CD8-positive, alpha-beta memory T cell (primary cell): ENCODE data around the gene ST3GAL2. TPM values are rescaled to one million over a fixed set of nuclear protein-coding genes. Genes with fewer than 3 reads are reported as not detected.
A peak's percentile ranks its signal among the peaks of the same experiment; 100 is the strongest.

Source experiments
- CTCF ChIA-PET: fragments of 350-600 bp; sonication (Branson Sonifier 250); formaldehyde crosslinking; loops from one replicate; lab custom pipeline; 2021; ENCODE audit warnings: antibody characterized with exemption; lab: Charles Lee
- POLR2A ChIA-PET: fragments of 350-600 bp; sonication (Branson Sonifier 250); formaldehyde crosslinking; loops from one replicate; lab custom pipeline; 2021; ENCODE audit warnings: antibody characterized with exemption; lab: Charles Lee
- DNase-seq, 5 donors: peaks; one replicate each; pipeline versions ENCODE4 v3.0.0 to v3.0.0-alpha.2; 2020 to 2022; ENCODE audit warnings: mixed read lengths in 1 of 5
- H3K27ac ChIP-seq: one replicate; pipeline ENCODE4 v1.7.0; 2013; ENCODE audit warnings: low read depth, mild to moderate bottlenecking, low read length, moderate library complexity
- H3K27me3 ChIP-seq: 2 replicates; pipeline ENCODE4 v1.7.0; 2013; ENCODE audit warnings: low read length, mild to moderate bottlenecking; ENCODE audit not compliant: insufficient read depth, poor library complexity, severe bottlenecking
- H3K36me3 ChIP-seq: 2 replicates; pipeline ENCODE4 v1.7.0; 2013; ENCODE audit warnings: mild to moderate bottlenecking, low read length, moderate library complexity; ENCODE audit not compliant: insufficient read depth
- H3K4me1 ChIP-seq: 2 replicates; pipeline ENCODE4 v1.7.0; 2013; ENCODE audit warnings: mild to moderate bottlenecking, low read length, moderate library complexity; ENCODE audit not compliant: insufficient read depth
- H3K4me3 ChIP-seq: 2 replicates; pipeline ENCODE4 v1.7.0; 2013; ENCODE audit warnings: mild to moderate bottlenecking, low read length
- H3K9me3 ChIP-seq: 2 replicates; pipeline ENCODE4 v1.7.0; 2013; ENCODE audit warnings: mild to moderate bottlenecking, low read length
- H3K27ac Mint-ChIP-seq, 8 donors: one replicate each; pipeline ENCODE4 v1.8.0; 2020 to 2021; ENCODE audit warnings: mixed read lengths in 8 of 8, mild to moderate bottlenecking in 6 of 8, inconsistent platforms in 3 of 8, moderate library complexity in 3 of 8
- H3K27me3 Mint-ChIP-seq, 2 donors: one replicate each; pipeline ENCODE4 v1.8.0; 2020 to 2021; ENCODE audit warnings: mixed read lengths in 2 of 2, mild to moderate bottlenecking in 1 of 2, moderate library complexity in 1 of 2
- H3K36me3 Mint-ChIP-seq, 3 donors: one replicate each; pipeline ENCODE4 v1.8.0; 2020 to 2021; ENCODE audit warnings: mixed read lengths in 3 of 3, inconsistent platforms in 1 of 3, mild to moderate bottlenecking in 1 of 3
- H3K4me1 Mint-ChIP-seq, 3 donors: one replicate each; pipeline ENCODE4 v1.8.0; 2020 to 2021; ENCODE audit warnings: mixed read lengths in 3 of 3, inconsistent platforms in 1 of 3, mild to moderate bottlenecking in 1 of 3
- H3K4me3 Mint-ChIP-seq, 7 donors: one replicate each; pipeline ENCODE4 v1.8.0; 2020 to 2021; ENCODE audit warnings: mixed read lengths in 7 of 7, mild to moderate bottlenecking in 6 of 7, moderate library complexity in 4 of 7, inconsistent platforms in 2 of 7
- H3K9me3 Mint-ChIP-seq, 5 donors: one replicate each; pipeline ENCODE4 v1.8.0; 2020 to 2022; ENCODE audit warnings: mixed read lengths in 5 of 5, mild to moderate bottlenecking in 3 of 5, moderate library complexity in 2 of 5, inconsistent platforms in 1 of 5
- polyA plus RNA-seq: library from polyadenylated mRNA; unstranded; fragments of 300-500 nt; fragmentation: Illumina TruSeq; gene quantifications from one replicate; pipeline ENCODE4 v1.2.3, GENCODE V29; 2021
- total RNA-seq, 2 experiments: library from RNA; stranded (reverse); gene quantifications; one replicate each; pipeline ENCODE4 v1.2.3, GENCODE V29; 2021

The ST3GAL2 gene
- total and polyA plus RNA-seq, 3 experiments from 2014 or later, result 20.1 to 24.8 (median 24.2) TPM

DNA sequence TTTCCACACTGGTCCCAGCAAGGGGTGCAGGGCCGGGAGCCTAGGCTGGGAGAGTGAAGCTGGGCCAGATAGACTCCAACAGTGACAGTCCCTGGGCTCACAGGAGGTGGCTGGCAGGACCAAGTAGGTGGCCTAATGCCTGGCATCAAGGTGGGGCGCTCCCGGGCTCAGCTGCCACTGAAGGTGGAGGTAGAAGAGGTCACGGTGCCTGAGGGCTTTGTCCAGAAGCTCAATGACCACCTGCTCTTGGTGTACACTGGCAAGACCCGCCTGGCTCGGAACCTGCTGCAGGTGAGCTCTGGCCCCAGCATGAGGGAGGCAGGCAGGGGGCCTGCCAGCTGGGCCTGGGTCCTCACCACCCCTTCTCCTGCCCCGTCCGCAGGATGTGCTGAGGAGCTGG lies 39.3 kb upstream of the ST3GAL2 start:
- no peaks in the 10 kb centered on the region for H3K9me3 ChIP-seq
- peak overlapping the region in 1 of 7 donors; percentile 23 for H3K4me3 Mint-ChIP-seq
- no peaks in the 10 kb centered on the region for H3K27me3 Mint-ChIP-seq
- H3K9me3 Mint-ChIP-seq, result no peaks in the 10 kb centered on the region
- H3K4me3 ChIP-seq, result no peak overlapping the region
- ChIA-PET POLR2A (interaction anchor here (0.6 kb wide), 1 partner anchor 19 kb away, joined by 4 read pairs; no protein-coding TSS in a partner anchor), CTCF (interaction anchor here (1.6 kb wide), 1 partner anchor 67 kb away, joined by 3 read pairs; no protein-coding TSS in a partner anchor)
- H3K4me1 Mint-ChIP-seq, result peaks cover 0 to 8% (median 1%) of the 10 kb centered on the region in 3 donors
- H3K36me3 ChIP-seq, result no peaks in the 10 kb centered on the region
- no peak overlapping the region for H3K27ac ChIP-seq
- peak overlapping the region in 4 of 8 donors; percentile 70 to 93 (median 82) for H3K27ac Mint-ChIP-seq
- no peaks in the 10 kb centered on the region for H3K4me1 ChIP-seq
- no peaks in the 10 kb centered on the region for H3K27me3 ChIP-seq
- no peak for DNase-seq
- H3K36me3 Mint-ChIP-seq, result peaks cover 0 to 68% (median 0%) of the 10 kb centered on the region in 3 donors

DNA sequence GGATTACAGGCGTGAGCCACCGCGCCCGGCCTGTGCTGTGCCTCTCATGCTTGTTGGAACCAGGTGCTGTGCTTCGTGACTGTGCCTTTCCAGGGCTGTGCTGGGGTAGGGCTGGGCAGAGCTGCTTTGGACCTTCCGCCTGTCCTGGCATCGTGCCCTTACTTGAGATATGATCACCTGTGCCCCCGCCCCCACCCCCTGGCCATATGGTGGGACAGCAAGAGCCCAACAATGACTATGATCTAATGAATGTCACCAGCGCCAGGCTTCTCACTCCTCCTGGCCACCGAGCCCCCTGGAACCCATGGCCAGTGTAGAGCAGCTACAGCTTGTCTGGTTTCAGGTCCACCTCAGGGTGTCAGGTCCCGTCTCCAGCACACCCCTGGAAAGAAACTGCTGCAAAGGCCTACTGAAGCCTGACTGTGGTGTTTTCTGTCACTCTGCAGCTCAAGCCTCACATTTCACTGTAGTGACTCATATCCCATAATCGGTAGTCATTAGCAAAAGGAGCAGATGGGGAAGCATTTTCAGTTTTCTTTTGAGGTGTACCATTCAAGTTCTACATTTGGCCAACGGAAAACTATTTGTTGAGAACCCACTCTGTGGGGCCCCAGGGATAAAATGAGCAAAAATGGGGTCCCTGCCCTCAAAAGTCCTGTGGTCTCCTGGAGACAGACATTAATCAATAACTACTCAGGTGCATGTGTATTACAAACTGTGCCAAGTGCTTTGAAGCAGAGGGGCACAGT lies 37.5 kb upstream of the ST3GAL2 start:
- POLR2A ChIA-PET, result no interaction called here
- H3K27ac ChIP-seq, result no peak overlapping the region
- peak overlapping the region in 6 of 8 donors; percentile 21 to 81 (median 56) for H3K27ac Mint-ChIP-seq

DNA sequence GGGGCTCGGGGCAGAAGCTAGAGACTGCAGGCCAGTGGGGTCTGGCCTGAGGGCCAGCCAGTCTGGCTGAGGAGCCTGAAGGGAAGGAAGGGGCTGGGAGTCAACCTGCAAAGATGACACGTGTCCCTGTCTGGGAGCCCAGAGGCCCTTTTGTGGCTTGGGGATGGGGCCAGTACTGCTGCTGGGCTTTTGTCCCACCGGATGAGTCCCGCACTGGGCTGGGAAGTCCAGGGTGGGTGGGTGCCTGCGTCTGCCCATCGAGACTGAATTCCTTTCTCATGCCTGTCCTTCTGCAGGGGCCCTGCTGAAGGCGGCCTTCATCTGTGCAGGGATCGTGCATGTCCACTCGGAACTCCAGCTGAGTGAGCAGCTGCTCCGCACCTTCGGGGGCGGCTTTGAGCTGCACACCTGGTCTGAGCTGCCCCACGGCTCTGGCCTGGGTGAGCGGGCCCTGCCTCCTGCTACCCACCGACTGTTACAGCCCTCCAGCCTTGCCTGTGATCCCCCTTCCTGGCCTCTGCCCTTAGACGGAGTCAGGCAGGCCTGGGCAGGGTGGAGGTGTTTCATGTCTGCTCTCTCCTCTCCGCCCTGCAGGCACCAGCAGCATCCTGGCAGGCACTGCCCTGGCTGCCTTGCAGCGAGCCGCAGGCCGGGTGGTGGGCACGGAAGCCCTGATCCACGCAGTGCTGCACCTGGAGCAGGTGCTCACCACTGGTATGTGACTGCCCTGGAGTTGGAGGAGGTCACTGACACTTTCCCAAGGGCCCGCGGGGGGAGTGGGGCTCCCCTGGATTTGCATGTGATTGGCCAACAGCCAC lies 36.4 kb upstream of the ST3GAL2 start:
- Mint-ChIP-seq H3K27ac (peak overlapping the region in 2 of 8 donors; percentile 29 to 46), H3K9me3 (no peaks in the 10 kb centered on the region), H3K27me3 (no peaks in the 10 kb centered on the region), H3K4me1 (peaks cover 0 to 8% (median 1%) of the 10 kb centered on the region in 3 donors), H3K36me3 (peaks cover 0 to 47% (median 0%) of the 10 kb centered on the region in 3 donors), H3K4me3 (no peak overlapping the region)
- H3K27me3 ChIP-seq, result no peaks in the 10 kb centered on the region
- no peaks in the 10 kb centered on the region for H3K9me3 ChIP-seq
- no peak for DNase-seq
- H3K36me3 ChIP-seq, result no peaks in the 10 kb centered on the region
- no peaks in the 10 kb centered on the region for H3K4me1 ChIP-seq
- H3K27ac ChIP-seq, result no peak overlapping the region
- no peak overlapping the region for H3K4me3 ChIP-seq
- CTCF ChIA-PET, result no interaction called here
- POLR2A ChIA-PET, result interaction anchor here (0.5 kb wide), 1 partner anchor 203 kb away, joined by 3 read pairs; no protein-coding TSS in a partner anchor

More for the DNA sequence above, 37.5 kb upstream of the ST3GAL2 start:
- CTCF ChIA-PET, result no interaction called here
- H3K27me3 ChIP-seq, result no peaks in the 10 kb centered on the region
- H3K36me3 ChIP-seq, result no peaks in the 10 kb centered on the region
- H3K9me3 Mint-ChIP-seq, result no peaks in the 10 kb centered on the region
- H3K4me3 Mint-ChIP-seq, result no peak overlapping the region
- peaks cover 0 to 56% (median 0%) of the 10 kb centered on the region in 3 donors for H3K36me3 Mint-ChIP-seq
- no peaks in the 10 kb centered on the region for H3K9me3 ChIP-seq
- no peaks in the 10 kb centered on the region for H3K4me1 ChIP-seq
- no peak for DNase-seq
- H3K4me3 ChIP-seq, result no peak overlapping the region
- no peaks in the 10 kb centered on the region for H3K27me3 Mint-ChIP-seq
- H3K4me1 Mint-ChIP-seq, result peaks cover 0 to 8% (median 1%) of the 10 kb centered on the region in 3 donors

DNA sequence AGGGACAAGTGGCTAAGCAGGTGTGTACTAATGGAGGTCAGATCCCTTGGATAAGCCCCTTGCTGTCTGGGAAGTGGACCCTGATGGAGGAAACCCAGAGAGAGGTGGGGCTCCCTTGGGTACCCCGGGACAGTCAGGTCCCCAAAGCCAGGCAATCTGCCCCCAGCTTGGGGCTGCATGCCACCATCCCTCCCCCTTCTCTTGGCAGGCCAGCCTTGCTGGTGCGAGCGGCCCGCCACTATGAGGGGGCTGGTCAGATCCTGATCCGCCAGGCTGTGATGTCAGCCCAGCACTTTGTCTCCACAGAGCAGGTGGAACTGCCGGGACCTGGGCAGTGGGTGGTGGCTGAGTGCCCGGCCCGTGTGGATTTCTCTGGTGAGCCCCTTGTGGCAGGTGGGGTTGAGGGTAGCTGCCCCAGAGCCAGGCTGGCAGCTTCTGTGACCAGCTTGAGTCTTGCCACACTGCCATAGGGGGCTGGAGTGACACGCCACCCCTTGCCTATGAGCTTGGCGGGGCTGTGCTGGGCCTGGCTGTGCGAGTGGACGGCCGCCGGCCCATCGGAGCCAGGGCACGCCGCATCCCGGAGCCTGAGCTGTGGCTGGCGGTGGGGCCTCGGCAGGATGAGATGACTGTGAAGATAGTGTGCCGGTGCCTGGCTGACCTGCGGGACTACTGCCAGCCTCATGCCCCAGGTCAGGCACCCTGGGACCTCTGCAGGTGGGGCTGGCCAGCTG lies 35.6 kb upstream of the ST3GAL2 start:
- POLR2A ChIA-PET, result interaction anchor here (0.5 kb wide), 2 partner anchors 202 to 211 kb away, joined by 3 to 4 read pairs; no protein-coding TSS in a partner anchor
- no peak overlapping the region for H3K27ac Mint-ChIP-seq

DNA sequence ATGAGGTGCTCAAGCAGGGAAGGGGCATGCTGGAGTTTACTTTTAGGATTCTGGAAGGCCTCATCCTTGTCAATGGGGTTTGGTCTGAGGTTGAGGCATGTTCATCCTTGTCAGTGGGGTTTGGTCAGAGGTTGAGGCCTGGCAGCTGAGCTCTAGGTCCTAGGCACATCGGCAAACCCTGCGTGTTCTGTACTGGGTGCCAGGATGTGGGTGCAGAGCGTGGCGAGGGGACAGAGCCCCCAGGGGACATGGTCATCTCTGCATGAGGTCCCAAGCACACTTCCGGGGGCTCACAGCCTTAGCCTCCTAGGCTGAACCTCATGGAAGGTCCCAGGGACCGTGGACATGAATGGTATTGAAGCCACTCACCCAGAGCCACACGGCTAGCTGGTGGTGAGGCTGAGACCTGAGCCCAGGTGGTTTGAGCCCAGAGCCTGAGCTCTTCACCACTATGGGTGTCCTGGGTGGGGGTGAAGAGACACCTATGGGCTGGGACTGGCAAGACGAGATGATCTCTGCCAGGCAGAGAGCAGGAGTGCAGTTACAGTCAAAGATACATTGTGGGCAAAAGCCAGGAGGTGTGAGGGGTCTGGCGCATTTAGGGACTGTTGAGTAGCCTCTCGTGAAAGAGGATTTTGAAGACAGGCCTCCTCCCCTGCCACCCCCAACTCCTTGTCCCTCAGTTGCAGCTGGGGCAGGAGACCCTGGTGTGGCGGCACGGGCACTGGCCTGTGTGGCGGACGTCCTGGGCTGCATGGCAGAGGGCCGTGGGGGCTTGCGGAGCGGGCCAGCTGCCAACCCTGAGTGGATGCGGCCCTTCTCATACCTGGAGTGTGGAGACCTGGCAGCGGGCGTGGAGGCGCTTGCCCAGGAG lies 34.8 kb upstream of the ST3GAL2 start:
- POLR2A ChIA-PET, result interaction anchor here (0.5 to 0.6 kb wide), 2 partner anchors 86 to 211 kb away, joined by 4 read pairs; no protein-coding TSS in a partner anchor
- DNase-seq, result no peak
- Mint-ChIP-seq H3K9me3 (no peaks in the 10 kb centered on the region), H3K4me3 (no peak overlapping the region), H3K36me3 (peaks cover 0 to 39% (median 0%) of the 10 kb centered on the region in 3 donors), H3K27me3 (no peaks in the 10 kb centered on the region), H3K27ac (peak overlapping the region in 1 of 8 donors; percentile 85), H3K4me1 (peaks cover 0 to 4% (median 0%) of the 10 kb centered on the region in 3 donors)
- no peaks in the 10 kb centered on the region for H3K36me3 ChIP-seq
- CTCF ChIA-PET, result no interaction called here
- no peaks in the 10 kb centered on the region for H3K27me3 ChIP-seq
- H3K27ac ChIP-seq, result no peak overlapping the region
- no peaks in the 10 kb centered on the region for H3K9me3 ChIP-seq
- H3K4me3 ChIP-seq, result no peak overlapping the region
- no peaks in the 10 kb centered on the region for H3K4me1 ChIP-seq

More for the DNA sequence above, 35.6 kb upstream of the ST3GAL2 start:
- Histone ChIP-seq H3K36me3 (no peaks in the 10 kb centered on the region), H3K4me3 (no peak overlapping the region), H3K9me3 (no peaks in the 10 kb centered on the region), H3K27ac (no peak overlapping the region), H3K27me3 (no peaks in the 10 kb centered on the region), H3K4me1 (no peaks in the 10 kb centered on the region)
- Mint-ChIP-seq H3K4me3 (no peak overlapping the region), H3K9me3 (no peaks in the 10 kb centered on the region), H3K27me3 (no peaks in the 10 kb centered on the region), H3K36me3 (peaks cover 0 to 43% (median 0%) of the 10 kb centered on the region in 3 donors), H3K4me1 (peaks cover 0 to 8% (median 1%) of the 10 kb centered on the region in 3 donors)
- CTCF ChIA-PET, result no interaction called here
- no peak for DNase-seq

DNA sequence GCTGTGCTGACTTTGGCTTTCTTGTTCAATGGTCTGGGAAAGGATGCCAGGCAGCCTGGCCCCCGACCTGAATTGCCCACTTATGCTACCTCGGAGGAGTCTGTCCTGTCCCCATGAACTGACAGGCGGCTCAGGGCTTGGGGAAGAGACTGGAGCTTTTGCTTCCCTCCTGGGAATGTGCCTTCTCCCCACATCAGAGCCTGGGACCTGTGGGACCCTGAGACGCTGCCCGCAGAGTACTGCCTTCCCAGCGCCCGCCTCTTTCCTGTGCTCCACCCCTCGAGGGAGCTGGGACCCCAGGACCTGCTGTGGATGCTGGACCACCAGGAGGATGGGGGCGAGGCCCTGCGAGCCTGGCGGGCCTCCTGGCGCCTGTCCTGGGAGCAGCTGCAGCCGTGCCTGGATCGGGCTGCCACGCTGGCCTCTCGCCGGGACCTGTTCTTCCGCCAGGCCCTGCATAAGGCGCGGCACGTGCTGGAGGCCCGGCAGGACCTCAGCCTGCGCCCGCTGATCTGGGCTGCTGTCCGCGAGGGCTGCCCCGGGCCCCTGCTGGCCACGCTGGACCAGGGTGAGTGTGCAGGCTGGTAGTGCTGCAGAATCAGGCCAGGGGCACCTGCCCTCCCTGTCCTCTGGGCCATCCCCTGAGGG lies 34.0 kb upstream of the ST3GAL2 start:
- Histone ChIP-seq H3K4me1 (no peaks in the 10 kb centered on the region), H3K27me3 (no peaks in the 10 kb centered on the region), H3K36me3 (no peaks in the 10 kb centered on the region), H3K27ac (no peak overlapping the region), H3K9me3 (no peaks in the 10 kb centered on the region), H3K4me3 (no peak overlapping the region)
- CTCF ChIA-PET, result no interaction called here
- peaks cover 0 to 39% (median 0%) of the 10 kb centered on the region in 3 donors for H3K36me3 Mint-ChIP-seq
- POLR2A ChIA-PET, result interaction anchor here (0.6 kb wide), 1 partner anchor 85 kb away, joined by 4 read pairs; no protein-coding TSS in a partner anchor
- no peak overlapping the region for H3K4me3 Mint-ChIP-seq
- no peaks in the 10 kb centered on the region for H3K4me1 Mint-ChIP-seq
- no peak overlapping the region for H3K27ac Mint-ChIP-seq
- no peak for DNase-seq
- no peaks in the 10 kb centered on the region for H3K9me3 Mint-ChIP-seq
- H3K27me3 Mint-ChIP-seq, result no peaks in the 10 kb centered on the region
